ENCODE measurements around the gene LAMA2. TPM values are rescaled to one million over a fixed set of nuclear protein-coding genes. Genes with fewer than 3 reads are reported as not detected.

LAMA2 gene
- total RNA-seq, 1 experiment from 2014 or later = 4.2 TPM

DNA sequence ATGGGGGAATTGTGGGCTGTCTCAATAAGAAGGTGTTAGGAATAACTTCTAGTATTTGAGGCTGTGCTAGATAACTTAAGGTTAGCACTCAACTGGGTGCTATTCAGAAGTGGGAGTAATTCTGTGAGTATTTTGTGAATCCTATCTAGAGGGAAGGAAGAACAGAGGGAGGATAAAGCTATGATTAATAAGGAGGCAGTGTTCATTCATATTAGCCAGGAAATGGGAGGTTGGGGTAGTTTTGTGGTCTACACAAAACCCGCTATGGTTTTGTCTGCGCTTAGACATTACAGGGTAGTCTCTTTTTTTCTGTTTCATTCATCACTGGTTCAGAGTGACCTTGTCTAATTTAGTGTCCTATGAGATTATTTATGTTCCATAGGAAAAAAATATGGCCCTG lies 486.0 kb downstream of the LAMA2 start:
- DNase-seq = no peak
- Histone ChIP-seq H3K79me1 (ENCODE audit: insufficient read depth, low read depth, low read length, poor library complexity, severe bottlenecking) (no peaks in the 10 kb centered on the region), H3K4me2 (ENCODE audit: insufficient read depth, insufficient read length, low read length) (no peak overlapping the region), H3K56ac (ENCODE audit: insufficient read length, low read depth, low read length) (no peak overlapping the region), H3T11ph (ENCODE audit: low read length) (no peak overlapping the region), H2AFZ (ENCODE audit: low read length) (no peak overlapping the region), H3K14ac (ENCODE audit: insufficient read depth, low read length) (no peak overlapping the region), H4K8ac (replicated peaks; ENCODE audit: insufficient read length, low read depth, low read length) (no peak overlapping the region), H3K9ac (ENCODE audit: extremely low read depth, insufficient read length, low read length) (no peak overlapping the region), H4K20me1 (ENCODE audit: control insufficient read depth, insufficient read depth, insufficient read length) (no peaks in the 10 kb centered on the region), H2BK12ac (ENCODE audit: insufficient read length, low read depth, low read length) (no peak overlapping the region), H4K91ac (ENCODE audit: insufficient read length, low read depth, low read length) (no peak overlapping the region), H3K4me1 (ENCODE audit: insufficient read depth, low read length) (no peaks in the 10 kb centered on the region; the same call in 1 of the 2 replicates), H2BK20ac (ENCODE audit: low read depth, low read length, poor library complexity, severe bottlenecking) (no peak overlapping the region), H2BK120ac (ENCODE audit: low read depth, low read length, poor library complexity, severe bottlenecking) (no peak overlapping the region), H3K23me2 (ENCODE audit: insufficient read length, low read depth, low read length, poor library complexity, severe bottlenecking) (peaks cover 2% of the 10 kb centered on the region), H2BK15ac (ENCODE audit: low read depth, low read length) (no peak overlapping the region), H3K4ac (ENCODE audit: low read depth, low read length) (no peak overlapping the region), H3K27ac (ENCODE audit: insufficient read length, low read depth, low read length) (no peak overlapping the region), H4K5ac (ENCODE audit: insufficient read length, low read depth, low read length) (no peak overlapping the region), H2BK5ac (ENCODE audit: insufficient read length, low read length) (no peak overlapping the region), H2AK5ac (ENCODE audit: insufficient read length, low read length) (no peak overlapping the region), H3K18ac (ENCODE audit: insufficient read length, low read depth, low read length) (no peak overlapping the region), H3K79me2 (ENCODE audit: insufficient read depth, low read length) (no peaks in the 10 kb centered on the region), H3K9me3 (ENCODE audit: control insufficient read depth, low read depth, low read length) (no peaks in the 10 kb centered on the region), H3K23ac (ENCODE audit: insufficient read length, low read depth, low read length) (no peak overlapping the region), H3K27me3 (ENCODE audit: insufficient read depth, low read length) (no peaks in the 10 kb centered on the region)
- Mint-ChIP-seq H3K27me3 (ENCODE audit: low read depth) (no peaks in the 10 kb centered on the region), H3K4me3 (no peak overlapping the region), H3K9me3 (no peaks in the 10 kb centered on the region), H3K36me3 (ENCODE audit: insufficient read depth in 1 of 3, low read depth in 3 of 3) (no peaks in the 10 kb centered on the region), H3K27ac (no peak overlapping the region), H3K4me1 (peaks cover 15% of the 10 kb centered on the region in 2 experiments)
- no CpG with 5 or more reads among the region's 2 CpGs for WGBS (ENCODE audit: extremely low coverage, insufficient read length, low lambda C conversion rate)
- TF ChIP-seq, protein P1, sequence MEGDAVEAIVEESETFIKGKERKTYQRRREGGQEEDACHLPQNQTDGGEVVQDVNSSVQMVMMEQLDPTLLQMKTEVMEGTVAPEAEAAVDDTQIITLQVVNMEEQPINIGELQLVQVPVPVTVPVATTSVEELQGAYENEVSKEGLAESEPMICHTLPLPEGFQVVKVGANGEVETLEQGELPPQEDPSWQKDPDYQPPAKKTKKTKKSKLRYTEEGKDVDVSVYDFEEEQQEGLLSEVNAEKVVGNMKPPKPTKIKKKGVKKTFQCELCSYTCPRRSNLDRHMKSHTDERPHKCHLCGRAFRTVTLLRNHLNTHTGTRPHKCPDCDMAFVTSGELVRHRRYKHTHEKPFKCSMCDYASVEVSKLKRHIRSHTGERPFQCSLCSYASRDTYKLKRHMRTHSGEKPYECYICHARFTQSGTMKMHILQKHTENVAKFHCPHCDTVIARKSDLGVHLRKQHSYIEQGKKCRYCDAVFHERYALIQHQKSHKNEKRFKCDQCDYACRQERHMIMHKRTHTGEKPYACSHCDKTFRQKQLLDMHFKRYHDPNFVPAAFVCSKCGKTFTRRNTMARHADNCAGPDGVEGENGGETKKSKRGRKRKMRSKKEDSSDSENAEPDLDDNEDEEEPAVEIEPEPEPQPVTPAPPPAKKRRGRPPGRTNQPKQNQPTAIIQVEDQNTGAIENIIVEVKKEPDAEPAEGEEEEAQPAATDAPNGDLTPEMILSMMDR (conservative IDR thresholded peaks at IDR 0.05) = no peak
